ENCODE measurements around the gene CHAMP1. TPM values are rescaled to one million over a fixed set of nuclear protein-coding genes. Genes with fewer than 3 reads are reported as not detected.

CHAMP1 gene
- total RNA-seq, 1 donor from 2014 or later, result 25.4 TPM

GRCh38 chr13:114284680-114285079 is 29.6 kb upstream of the CHAMP1 start:
- no peak for DNase-seq (ENCODE audit: low spot score)
- peaks cover 21% of the 10 kb centered on the region for H3K4me1 Mint-ChIP-seq
- peak overlapping the region; percentile 35 for H3K4me3 Mint-ChIP-seq
- peaks cover 29% of the 10 kb centered on the region for H4K20me1 ChIP-seq (ENCODE audit: low read depth)
- H3K4me3 ChIP-seq, result no peak overlapping the region
- no peaks in the 10 kb centered on the region for H3K36me3 ChIP-seq
- peaks cover 31% of the 10 kb centered on the region for H3K36me3 Mint-ChIP-seq
- H3K27ac ChIP-seq, result no peak overlapping the region
- H3K27ac Mint-ChIP-seq, result no peak overlapping the region
- H3K27me3 ChIP-seq, result no peaks in the 10 kb centered on the region
- peaks cover 15% of the 10 kb centered on the region for H3K4me1 ChIP-seq
- peaks cover 39% of the 10 kb centered on the region for H3F3A ChIP-seq (ENCODE audit: low read depth)
- no peaks in the 10 kb centered on the region for H3K9me3 ChIP-seq (ENCODE audit: low read depth)
- no peak for TF ChIP-seq CTCF (IDR thresholded peaks at IDR 0.05)
- no peak for TF ChIP-seq EZH2 (IDR thresholded peaks at IDR 0.05)
- no peak for TF ChIP-seq EZH2phosphoT487 (IDR thresholded peaks at IDR 0.05)
- no peaks in the 10 kb centered on the region for H3K9me3 Mint-ChIP-seq
- H2AFZ ChIP-seq (replicated peaks), result no peak overlapping the region
- peaks cover 59% of the 10 kb centered on the region for H3K79me2 ChIP-seq (ENCODE audit: low read depth)
- H3K4me2 ChIP-seq, result no peak overlapping the region
- no peak overlapping the region for H3K9ac ChIP-seq
- H3K27me3 Mint-ChIP-seq (ENCODE audit: insufficient read depth, low read depth), result peaks cover 6% of the 10 kb centered on the region

- peaks cover 15% of the 10 kb centered on the region for H3K4me1 Mint-ChIP-seq
- H2AFZ ChIP-seq (replicated peaks), result no peak overlapping the region
- no peak overlapping the region for H3K9ac ChIP-seq
- no peak overlapping the region for H3K4me3 ChIP-seq
- H3K9me3 Mint-ChIP-seq, result no peaks in the 10 kb centered on the region
- no peak for DNase-seq (ENCODE audit: low spot score)
- H4K20me1 ChIP-seq (ENCODE audit: low read depth), result peaks cover 29% of the 10 kb centered on the region
- H3K4me3 Mint-ChIP-seq, result peak overlapping the region; percentile 35
- H3K4me1 ChIP-seq, result peaks cover 10% of the 10 kb centered on the region
- H3K36me3 Mint-ChIP-seq, result peaks cover 31% of the 10 kb centered on the region
- TF ChIP-seq EZH2phosphoT487 (IDR thresholded peaks at IDR 0.05) (no peak), EZH2 (IDR thresholded peaks at IDR 0.05) (no peak), CTCF (IDR thresholded peaks at IDR 0.05) (no peak)
- no peaks in the 10 kb centered on the region for H3K27me3 ChIP-seq
- H3K79me2 ChIP-seq (ENCODE audit: low read depth), result peaks cover 62% of the 10 kb centered on the region
- H3K27ac Mint-ChIP-seq, result no peak overlapping the region
- H3K4me2 ChIP-seq, result no peak overlapping the region
- peaks cover 33% of the 10 kb centered on the region for H3F3A ChIP-seq (ENCODE audit: low read depth)
- no peaks in the 10 kb centered on the region for H3K9me3 ChIP-seq (ENCODE audit: low read depth)
- peaks cover 6% of the 10 kb centered on the region for H3K27me3 Mint-ChIP-seq (ENCODE audit: insufficient read depth, low read depth)
- no peaks in the 10 kb centered on the region for H3K36me3 ChIP-seq
- no peak overlapping the region for H3K27ac ChIP-seq
These were observed 29.0 kb upstream of the CHAMP1 start for GRCh38 chr13:114285166-114285808.

- Mint-ChIP-seq H3K9me3 (no peaks in the 10 kb centered on the region), H3K4me3 (no peak overlapping the region), H3K4me1 (peaks cover 9% of the 10 kb centered on the region), H3K27ac (no peak overlapping the region), H3K27me3 (ENCODE audit: insufficient read depth, low read depth) (peaks cover 4% of the 10 kb centered on the region), H3K36me3 (peaks cover 34% of the 10 kb centered on the region)
- peaks cover 66% of the 10 kb centered on the region for H3K79me2 ChIP-seq (ENCODE audit: low read depth)
- TF ChIP-seq EZH2 (IDR thresholded peaks at IDR 0.05) (no peak), CTCF (IDR thresholded peaks at IDR 0.05) (no peak), EZH2phosphoT487 (IDR thresholded peaks at IDR 0.05) (no peak)
- H3K4me3 ChIP-seq, result no peak overlapping the region
- H3K36me3 ChIP-seq, result no peaks in the 10 kb centered on the region
- peaks cover 3% of the 10 kb centered on the region for H3K4me1 ChIP-seq
- peaks cover 29% of the 10 kb centered on the region for H4K20me1 ChIP-seq (ENCODE audit: low read depth)
- H3K27me3 ChIP-seq, result no peaks in the 10 kb centered on the region
- no peak overlapping the region for H3K27ac ChIP-seq
- no peak overlapping the region for H3K9ac ChIP-seq
- no peak overlapping the region for H3K4me2 ChIP-seq
- H2AFZ ChIP-seq (replicated peaks), result no peak overlapping the region
- peaks cover 19% of the 10 kb centered on the region for H3F3A ChIP-seq (ENCODE audit: low read depth)
- H3K9me3 ChIP-seq (ENCODE audit: low read depth), result no peaks in the 10 kb centered on the region
- no peak for DNase-seq (ENCODE audit: low spot score)
These were observed 27.5 kb upstream of the CHAMP1 start for GRCh38 chr13:114286808-114287207.
